Endothelial cell of umbilical vein (primary cell): Measurements from ENCODE around the gene PDPN.

Experiments used
- CTCF ChIP-seq, 2 donors: IDR thresholded peaks; 1 replicate in 1 of 2; 2 replicates in 1 of 2; pipeline ENCODE4 v1.5.1; 2011; ENCODE audit warnings: low read length in 2 of 2, mild to moderate bottlenecking in 2 of 2, moderate library complexity in 2 of 2, control low read depth in 1 of 2, inconsistent platforms in 1 of 2, low read depth in 1 of 2; ENCODE audit not compliant: insufficient read depth in 1 of 2; ENCODE audit errors: extremely low read depth in 1 of 2
- EZH2 ChIP-seq: IDR thresholded peaks from 2 replicates; pipeline ENCODE4 v1.6.1; 2012; ENCODE audit warnings: borderline replicate concordance, low read depth, mild to moderate bottlenecking, moderate library complexity, low read length, inconsistent platforms; ENCODE audit not compliant: severe bottlenecking
- FOS ChIP-seq: IDR thresholded peaks from 2 replicates; pipeline ENCODE4 v1.6.1; 2011; ENCODE audit warnings: mild to moderate bottlenecking, low read length, moderate library complexity, borderline replicate concordance; ENCODE audit not compliant: insufficient read depth
- JUN ChIP-seq: IDR thresholded peaks from 2 replicates; pipeline ENCODE4 v1.6.1; 2011; ENCODE audit warnings: borderline replicate concordance, low read depth; ENCODE audit not compliant: insufficient read length, insufficient read depth
- MAX ChIP-seq: IDR thresholded peaks from 2 replicates; pipeline ENCODE4 v1.6.1; 2011; ENCODE audit not compliant: insufficient read depth, insufficient read length
- POLR2A ChIP-seq: IDR thresholded peaks from 2 replicates; pipeline ENCODE4 v1.6.1; 2012; ENCODE audit warnings: low read depth, mild to moderate bottlenecking, control low read depth, low read length
- POLR2AphosphoS5 ChIP-seq: IDR thresholded peaks from 2 replicates; pipeline ENCODE4 v1.6.1; 2012; ENCODE audit warnings: low read depth, mild to moderate bottlenecking, control low read depth, low read length, moderate library complexity; ENCODE audit not compliant: insufficient read depth

DNA sequence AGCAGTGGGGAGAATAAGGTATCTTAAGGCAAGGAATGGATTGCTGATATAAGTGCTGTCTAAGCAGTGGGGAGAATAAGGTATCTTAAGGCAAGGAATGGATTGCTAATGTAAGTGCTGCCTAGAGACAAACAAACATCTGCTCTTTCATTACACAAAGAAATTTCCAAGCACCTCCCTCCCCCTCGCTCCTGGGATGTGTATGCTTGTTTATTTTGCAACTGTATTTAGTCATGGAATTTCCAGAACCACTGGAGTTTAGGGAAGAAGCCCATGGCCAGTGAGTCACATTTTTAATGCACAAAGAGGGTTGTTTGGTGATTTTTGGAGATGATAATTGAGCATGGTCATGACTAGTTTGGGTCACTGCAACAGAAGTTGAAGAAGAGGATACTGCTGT lies 21.5 kb downstream of the PDPN start:
- no peak for TF ChIP-seq CTCF (IDR thresholded peaks at IDR 0.05; ENCODE audit: extremely low read depth in 1 of 2, insufficient read depth in 1 of 2, low read depth in 1 of 2, low read length in 2 of 2)
- TF ChIP-seq POLR2AphosphoS5, result no peak
- TF ChIP-seq POLR2A, result no peak
- no peak for TF ChIP-seq JUN
- no peak for TF ChIP-seq MAX
- TF ChIP-seq FOS, result no peak
- no peak for TF ChIP-seq EZH2
